ENCODE measurements around the gene ASCL4. TPM values are rescaled to one million over a fixed set of nuclear protein-coding genes. Genes with fewer than 3 reads are reported as not detected.

The ASCL4 gene
- polyA plus RNA-seq, 1 of the 3 experiments (the other 2 are of a cell fraction): not detected

- Histone ChIP-seq H3K9me2 (no peaks in the 10 kb centered on the region), H3K27me3 (ENCODE audit: insufficient read depth) (no peaks in the 10 kb centered on the region), H3F3A (replicated peaks; ENCODE audit: insufficient read depth) (peaks cover 6% of the 10 kb centered on the region), H4K20me1 (ENCODE audit: insufficient read depth) (no peaks in the 10 kb centered on the region), H3K36me3 (replicated peaks in 1 of 2; ENCODE audit: control insufficient read depth in 1 of 2, insufficient read depth in 2 of 2, low read length in 1 of 2) (peaks cover 60 to 67% of the 10 kb centered on the region in 2 experiments), H3K4me3 (ENCODE audit: low read depth in 2 of 2, low read length in 1 of 2) (no peak overlapping the region), H3K79me2 (ENCODE audit: insufficient read depth) (no peaks in the 10 kb centered on the region), H3K27ac (ENCODE audit: low read depth in 2 of 2, low read length in 1 of 2) (no peak overlapping the region), H3K9ac (no peak overlapping the region), H3K4me1 (ENCODE audit: control insufficient read depth in 1 of 2, insufficient read depth in 2 of 2, low read depth in 1 of 2, low read length in 1 of 2) (no peaks in the 10 kb centered on the region; a peak in 1 of 4 replicates), H2AFZ (ENCODE audit: low read depth) (no peak overlapping the region), H3K4me2 (no peak overlapping the region), H3K9me3 (no peaks in the 10 kb centered on the region)
- 94% methylated on average over 5 of the region's 5 CpGs for WGBS (ENCODE audit: low lambda C conversion rate)
- TF ChIP-seq GABPA (IDR thresholded peaks at IDR 0.05; ENCODE audit: low read depth) (no peak), USF2 (IDR thresholded peaks at IDR 0.05; ENCODE audit: borderline replicate concordance, low read depth, low read length) (no peak), PBX3 (IDR thresholded peaks at IDR 0.05) (no peak), MXI1 (IDR thresholded peaks at IDR 0.05; ENCODE audit: low read depth, low read length) (no peak), USF1 (IDR thresholded peaks at IDR 0.05; ENCODE audit: borderline replicate concordance, low read depth) (no peak)
- TF ChIP-seq, protein P1, sequence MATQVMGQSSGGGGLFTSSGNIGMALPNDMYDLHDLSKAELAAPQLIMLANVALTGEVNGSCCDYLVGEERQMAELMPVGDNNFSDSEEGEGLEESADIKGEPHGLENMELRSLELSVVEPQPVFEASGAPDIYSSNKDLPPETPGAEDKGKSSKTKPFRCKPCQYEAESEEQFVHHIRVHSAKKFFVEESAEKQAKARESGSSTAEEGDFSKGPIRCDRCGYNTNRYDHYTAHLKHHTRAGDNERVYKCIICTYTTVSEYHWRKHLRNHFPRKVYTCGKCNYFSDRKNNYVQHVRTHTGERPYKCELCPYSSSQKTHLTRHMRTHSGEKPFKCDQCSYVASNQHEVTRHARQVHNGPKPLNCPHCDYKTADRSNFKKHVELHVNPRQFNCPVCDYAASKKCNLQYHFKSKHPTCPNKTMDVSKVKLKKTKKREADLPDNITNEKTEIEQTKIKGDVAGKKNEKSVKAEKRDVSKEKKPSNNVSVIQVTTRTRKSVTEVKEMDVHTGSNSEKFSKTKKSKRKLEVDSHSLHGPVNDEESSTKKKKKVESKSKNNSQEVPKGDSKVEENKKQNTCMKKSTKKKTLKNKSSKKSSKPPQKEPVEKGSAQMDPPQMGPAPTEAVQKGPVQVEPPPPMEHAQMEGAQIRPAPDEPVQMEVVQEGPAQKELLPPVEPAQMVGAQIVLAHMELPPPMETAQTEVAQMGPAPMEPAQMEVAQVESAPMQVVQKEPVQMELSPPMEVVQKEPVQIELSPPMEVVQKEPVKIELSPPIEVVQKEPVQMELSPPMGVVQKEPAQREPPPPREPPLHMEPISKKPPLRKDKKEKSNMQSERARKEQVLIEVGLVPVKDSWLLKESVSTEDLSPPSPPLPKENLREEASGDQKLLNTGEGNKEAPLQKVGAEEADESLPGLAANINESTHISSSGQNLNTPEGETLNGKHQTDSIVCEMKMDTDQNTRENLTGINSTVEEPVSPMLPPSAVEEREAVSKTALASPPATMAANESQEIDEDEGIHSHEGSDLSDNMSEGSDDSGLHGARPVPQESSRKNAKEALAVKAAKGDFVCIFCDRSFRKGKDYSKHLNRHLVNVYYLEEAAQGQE (IDR thresholded peaks at IDR 0.05; ENCODE audit: low read depth, low read length): no peak
- TF ChIP-seq, protein P2, sequence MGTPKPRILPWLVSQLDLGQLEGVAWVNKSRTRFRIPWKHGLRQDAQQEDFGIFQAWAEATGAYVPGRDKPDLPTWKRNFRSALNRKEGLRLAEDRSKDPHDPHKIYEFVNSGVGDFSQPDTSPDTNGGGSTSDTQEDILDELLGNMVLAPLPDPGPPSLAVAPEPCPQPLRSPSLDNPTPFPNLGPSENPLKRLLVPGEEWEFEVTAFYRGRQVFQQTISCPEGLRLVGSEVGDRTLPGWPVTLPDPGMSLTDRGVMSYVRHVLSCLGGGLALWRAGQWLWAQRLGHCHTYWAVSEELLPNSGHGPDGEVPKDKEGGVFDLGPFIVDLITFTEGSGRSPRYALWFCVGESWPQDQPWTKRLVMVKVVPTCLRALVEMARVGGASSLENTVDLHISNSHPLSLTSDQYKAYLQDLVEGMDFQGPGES (IDR thresholded peaks at IDR 0.05; ENCODE audit: low read depth, low read length): no peak
- CTCF ChIA-PET: interaction anchor here (1.2 kb wide), 1 partner anchor 11 kb away, joined by 4 read pairs; no protein-coding TSS in a partner anchor
- no peak for DNase-seq
- POLR2A ChIA-PET: no interaction called here
Measured at GRCh38 chr12:107734139-107734538, 40.4 kb upstream of the ASCL4 start.

- Histone ChIP-seq H3K9me3 (no peaks in the 10 kb centered on the region), H3K9ac (no peak overlapping the region), H4K20me1 (ENCODE audit: insufficient read depth) (no peaks in the 10 kb centered on the region), H3K4me3 (ENCODE audit: low read depth in 2 of 2, low read length in 1 of 2) (no peak overlapping the region), H3K27ac (ENCODE audit: low read depth in 2 of 2, low read length in 1 of 2) (no peak overlapping the region; a peak in 1 of 4 replicates), H3F3A (replicated peaks; ENCODE audit: insufficient read depth) (peaks cover 6% of the 10 kb centered on the region), H3K4me2 (no peak overlapping the region), H2AFZ (ENCODE audit: low read depth) (no peak overlapping the region), H3K9me2 (no peaks in the 10 kb centered on the region), H3K79me2 (ENCODE audit: insufficient read depth) (no peaks in the 10 kb centered on the region; the same call in 1 of the 2 replicates), H3K4me1 (ENCODE audit: control insufficient read depth in 1 of 2, insufficient read depth in 2 of 2, low read depth in 1 of 2, low read length in 1 of 2) (no peaks in the 10 kb centered on the region; a peak in 1 of 4 replicates), H3K27me3 (ENCODE audit: insufficient read depth) (no peaks in the 10 kb centered on the region), H3K36me3 (replicated peaks in 1 of 2; ENCODE audit: control insufficient read depth in 1 of 2, insufficient read depth in 2 of 2, low read length in 1 of 2) (peaks cover 76 to 80% of the 10 kb centered on the region in 2 experiments)
- ChIA-PET CTCF (interaction anchor here (1.9 kb wide), 1 partner anchor 149 kb away, joined by 7 read pairs; no protein-coding TSS in a partner anchor), POLR2A (no interaction called here)
- TF ChIP-seq GATA2 (CRISPR knock-in tag; IDR thresholded peaks at IDR 0.05) (no peak), RCOR1 (IDR thresholded peaks at IDR 0.05; ENCODE audit: low read length) (no peak), SIN3A (IDR thresholded peaks at IDR 0.05; ENCODE audit: borderline replicate concordance, low read depth, low read length) (no peak)
- TF ChIP-seq, protein P2 (IDR thresholded peaks at IDR 0.05; ENCODE audit: low read depth, low read length): no peak
- DNase-seq: no peak
- 100% methylated on average over 2 of the region's 2 CpGs for WGBS (ENCODE audit: low lambda C conversion rate)
Measured at GRCh38 chr12:107735763-107736162, 38.7 kb upstream of the ASCL4 start.
